SH-SY5Y (cell line): ENCODE measurements around the gene SLC4A11.

Experiments
- GATA2 ChIP-seq: IDR thresholded peaks from 2 replicates; pipeline ENCODE4 v1.6.1; 2011; ENCODE audit warnings: mild to moderate bottlenecking, low read depth, low read length
- GATA3 ChIP-seq: IDR thresholded peaks from 2 replicates; pipeline ENCODE4 v1.6.1; 2011; ENCODE audit warnings: low read depth, mild to moderate bottlenecking, low read length, moderate library complexity

GRCh38 chr20:3237011-3237957 is 1.7 kb downstream of the SLC4A11 start:
- TF ChIP-seq GATA2 (no peak), GATA3 (no peak)
